GM23338 (cell line): Measurements from ENCODE around the gene MAST2. TPM values are rescaled to one million over a fixed set of nuclear protein-coding genes. Genes with fewer than 3 reads are reported as not detected.

Source experiments
- ATAC-seq: fragments of 200-7000 bp; cut with Tn5 transposase; 3 replicates; pipeline ENCODE4 v1.9.1; 2020
- DNase-seq: peaks from one replicate; pipeline ENCODE4 v3.0.0-alpha.2; 2015; ENCODE audit warnings: low spot score
- H2AFZ ChIP-seq: fragments of 200-600 bp; sonication (generic); 2 replicates; pipeline ENCODE4 v1.8.0; 2016; ENCODE audit warnings: antibody characterized with exemption, mild to moderate bottlenecking, moderate library complexity
- H3F3A ChIP-seq: fragments of 200-600 bp; sonication (generic); replicated peaks from 2 replicates; pipeline ENCODE4 v1.8.0; 2017; ENCODE audit warnings: antibody characterized with exemption, mixed run types, low read depth
- H3K27ac ChIP-seq: fragments of 200-600 bp; sonication (generic); 2 replicates; pipeline ENCODE4 v1.6.1; 2016; ENCODE audit warnings: low read depth
- H3K27me3 ChIP-seq: fragments of 200-600 bp; sonication (generic); 2 replicates; pipeline ENCODE4 v1.8.0; 2016; ENCODE audit warnings: mild to moderate bottlenecking, mixed run types, moderate library complexity; ENCODE audit not compliant: insufficient read depth
- H3K36me3 ChIP-seq: fragments of 200-600 bp; sonication (generic); 2 replicates; pipeline ENCODE4 v1.8.0; 2016; ENCODE audit warnings: mild to moderate bottlenecking; ENCODE audit not compliant: insufficient read depth
- H3K4me1 ChIP-seq: fragments of 200-600 bp; sonication (generic); 2 replicates; pipeline ENCODE4 v1.8.0; 2016; ENCODE audit warnings: mild to moderate bottlenecking, moderate library complexity; ENCODE audit not compliant: insufficient read depth
- H3K4me2 ChIP-seq: fragments of 200-600 bp; sonication (generic); 2 replicates; pipeline ENCODE4 v1.7.1; 2017; ENCODE audit warnings: mixed run types
- H3K4me3 ChIP-seq: fragments of 200-600 bp; sonication (generic); 2 replicates; pipeline ENCODE4 v1.6.1; 2016; ENCODE audit warnings: mixed run types
- H3K79me2 ChIP-seq: fragments of 200-600 bp; sonication (generic); replicated peaks from 2 replicates; pipeline ENCODE4 v1.8.0; 2017; ENCODE audit warnings: mild to moderate bottlenecking; ENCODE audit not compliant: insufficient read depth
- H3K9me2 ChIP-seq: fragments of 200-600 bp; sonication (generic); 2 replicates; pipeline ENCODE4 v1.8.0; 2017; ENCODE audit not compliant: insufficient read depth
- H4K20me1 ChIP-seq: fragments of 200-600 bp; sonication (generic); replicated peaks from 2 replicates; pipeline ENCODE4 v1.8.0; 2017; ENCODE audit warnings: mild to moderate bottlenecking; ENCODE audit not compliant: insufficient read depth
- H3K27ac Mint-ChIP-seq: 2 replicates; pipeline ENCODE4 v1.8.0; 2020; ENCODE audit warnings: inconsistent platforms, mild to moderate bottlenecking, moderate library complexity, mixed read lengths
- H3K27me3 Mint-ChIP-seq: 3 replicates; pipeline ENCODE4 v1.8.0; 2022; ENCODE audit warnings: low read depth, mild to moderate bottlenecking, moderate library complexity, mixed read lengths, inconsistent platforms; ENCODE audit not compliant: insufficient read depth, poor library complexity
- H3K36me3 Mint-ChIP-seq: 3 replicates; pipeline ENCODE4 v1.8.0; 2021; ENCODE audit warnings: low read depth, mild to moderate bottlenecking, inconsistent platforms, moderate library complexity, mixed read lengths
- H3K4me1 Mint-ChIP-seq: 3 replicates; pipeline ENCODE4 v1.8.0; 2020; ENCODE audit warnings: mild to moderate bottlenecking, inconsistent platforms, mixed read lengths
- H3K4me3 Mint-ChIP-seq: 3 replicates; pipeline ENCODE4 v1.8.0; 2021; ENCODE audit warnings: moderate library complexity, mild to moderate bottlenecking, inconsistent platforms, mixed read lengths
- H3K9me3 Mint-ChIP-seq: 3 replicates; pipeline ENCODE4 v1.8.0; 2020; ENCODE audit warnings: moderate library complexity, mild to moderate bottlenecking, inconsistent platforms, mixed read lengths
- CREB1 ChIP-seq: fragments of 250-450 bp; sonication (Bioruptor Pico); IDR thresholded peaks from 2 replicates; pipeline ENCODE4 v1.5.0; 2020; ENCODE audit warnings: low read depth, mild to moderate bottlenecking, moderate library complexity
- CTCF ChIP-seq, 2 experiments: fragments of 200-600 bp in 1 of 2; sonication (generic) in 1 of 2; conservative IDR thresholded peaks; 2 replicates each; pipeline versions ENCODE4 v1.5.1 to v1.6.1; 2016 to 2017; ENCODE audit warnings: antibody characterized with exemption in 2 of 2, low read depth in 2 of 2, mild to moderate bottlenecking in 2 of 2, moderate library complexity in 1 of 2
- ETS1 ChIP-seq: IDR thresholded peaks from 2 replicates; pipeline ENCODE4 v1.6.1; 2016; ENCODE audit warnings: antibody characterized with exemption
- EZH2 ChIP-seq: fragments of 200-600 bp; sonication (generic); IDR thresholded peaks from one replicate; pipeline ENCODE4 v1.8.0; 2017; ENCODE audit warnings: antibody characterized with exemption, mild to moderate bottlenecking, low read depth; ENCODE audit not compliant: unreplicated experiment
- POLR2AphosphoS5 ChIP-seq: IDR thresholded peaks from 2 replicates; pipeline ENCODE4 v1.6.1; 2016; ENCODE audit warnings: antibody characterized with exemption, low read depth
- STAT1 ChIP-seq: IDR thresholded peaks from one replicate; pipeline ENCODE4 v1.6.1; 2016; ENCODE audit warnings: antibody characterized with exemption; ENCODE audit not compliant: unreplicated experiment
- ZNF114 ChIP-seq: fragments of 250-450 bp; sonication (Bioruptor Pico); IDR thresholded peaks from 2 replicates; pipeline ENCODE4 v1.5.0; 2020; ENCODE audit warnings: mild to moderate bottlenecking, moderate library complexity
- ZNF462 ChIP-seq: fragments of 250-450 bp; sonication (Bioruptor Pico); IDR thresholded peaks from 2 replicates; pipeline ENCODE4 v1.5.0; 2020; ENCODE audit warnings: mild to moderate bottlenecking, moderate library complexity
- polyA plus RNA-seq: library from polyadenylated mRNA; unstranded; fragments of >200 nt; fragmentation: Nextera tagmentation; extraction: Ambion mirVana; gene quantifications from 2 replicates; pipeline ENCODE4 v1.2.1, GENCODE V29; 2016
- total RNA-seq: library from RNA; depleted of rRNA; stranded (reverse); fragments of >200 nt; shearing (Covaris generic); gene quantifications from 2 replicates; pipeline ENCODE4 v1.2.3, GENCODE V29; 2014

MAST2 gene
- total and polyA plus RNA-seq, 2 experiments from 2014 or later, result 11.5 to 57.7 TPM

GRCh38 chr1:45894331-45894730, 90.9 kb downstream of the MAST2 start:
- H3K9me3 Mint-ChIP-seq, result peaks cover 5% of the 10 kb centered on the region; the same call in 2 of the 3 replicates
- H3K4me1 Mint-ChIP-seq, result no peaks in the 10 kb centered on the region
- no peak overlapping the region for H3K27ac ChIP-seq
- H3F3A ChIP-seq, result no peaks in the 10 kb centered on the region
- peaks cover 8% of the 10 kb centered on the region; the same call in 2 of the 3 replicates for H3K36me3 Mint-ChIP-seq
- peaks cover 5% of the 10 kb centered on the region for H3K79me2 ChIP-seq
- H3K4me3 Mint-ChIP-seq, result no peak overlapping the region
- no peak for TF ChIP-seq CTCF (conservative IDR thresholded peaks at IDR 0.05; ENCODE audit: low read depth in 2 of 2)
- no peak for TF ChIP-seq ETS1
- TF ChIP-seq EZH2, result no peak
- no peak for TF ChIP-seq ZNF114
- no peak for TF ChIP-seq CREB1
- TF ChIP-seq STAT1, result no peak
- TF ChIP-seq ZNF462, result no peak
- no peak for TF ChIP-seq POLR2AphosphoS5
- no peaks in the 10 kb centered on the region for H3K27me3 Mint-ChIP-seq
- DNase-seq (no peak), ATAC-seq (no peak)
- no peaks in the 10 kb centered on the region for H3K9me2 ChIP-seq
- 0 out of 2 replicates have a peak, but pooled peaks cover 5% of the 10 kb centered on the region for H4K20me1 ChIP-seq
- no peak overlapping the region for H3K4me2 ChIP-seq
- H2AFZ ChIP-seq, result no peak overlapping the region
- H3K4me1 ChIP-seq, result no peaks in the 10 kb centered on the region
- no peaks in the 10 kb centered on the region for H3K27me3 ChIP-seq
- no peaks in the 10 kb centered on the region for H3K36me3 ChIP-seq
- H3K27ac Mint-ChIP-seq, result no peak overlapping the region
- no peak overlapping the region for H3K4me3 ChIP-seq
